ENCODE measurements around the gene HAUS8.
A peak's percentile ranks its signal among the peaks of the same experiment; 100 is the strongest.

Gene HAUS8

GRCh38 chr19:17088552-17088951 lies 13.3 kb upstream of the HAUS8 start:
- TF ChIP-seq POU2F2 (IDR thresholded peaks at IDR 0.05; ENCODE audit: low read depth, low read length) (no peak), POLR2AphosphoS5 (IDR thresholded peaks at IDR 0.05; ENCODE audit: low read depth, low read length) (no peak), PAX5 (IDR thresholded peaks at IDR 0.05; ENCODE audit: insufficient read depth, low read length, severe bottlenecking) (no peak), POLR2A (IDR thresholded peaks at IDR 0.05; ENCODE audit: low read depth, low read length) (no peak), TAF1 (IDR thresholded peaks at IDR 0.05; ENCODE audit: low read depth, low read length) (no peak), SPI1 (IDR thresholded peaks at IDR 0.05; ENCODE audit: low read depth, low read length) (no peak)
- FAIRE-seq (no peak), DNase-seq (ENCODE audit: insufficient read length, low spot score) (no peak)

DNA sequence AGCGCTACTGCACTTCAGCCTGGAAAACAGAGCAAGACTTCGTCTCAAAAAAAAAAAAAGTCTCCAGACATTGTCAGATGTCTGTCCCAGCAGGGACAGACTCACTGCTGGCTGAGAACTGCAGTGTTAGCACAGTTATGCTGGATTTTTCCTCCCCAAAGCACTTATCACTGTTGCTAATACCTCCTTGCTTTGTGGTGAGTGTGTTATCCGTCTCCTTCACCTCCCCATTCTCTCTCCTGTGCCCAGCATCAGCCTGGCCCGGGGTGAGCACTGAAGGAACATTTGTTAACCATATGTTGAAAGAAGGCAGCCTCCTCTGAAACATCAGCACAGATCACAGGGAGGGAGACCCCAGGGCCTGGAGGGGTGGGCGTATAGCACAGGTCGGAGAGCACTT lies 11.6 kb upstream of the HAUS8 start:
- FAIRE-seq (no peak), DNase-seq (ENCODE audit: insufficient read length, low spot score) (no peak)
- no peak for TF ChIP-seq PAX5 (IDR thresholded peaks at IDR 0.05; ENCODE audit: insufficient read depth, low read length, severe bottlenecking)
- no peak for TF ChIP-seq SPI1 (IDR thresholded peaks at IDR 0.05; ENCODE audit: low read depth, low read length)
- no peak for TF ChIP-seq POLR2AphosphoS5 (IDR thresholded peaks at IDR 0.05; ENCODE audit: low read depth, low read length)
- no peak for TF ChIP-seq POU2F2 (IDR thresholded peaks at IDR 0.05; ENCODE audit: low read depth, low read length)

- DNase-seq (ENCODE audit: insufficient read length, low spot score), result no peak
- TF ChIP-seq POLR2AphosphoS5 (IDR thresholded peaks at IDR 0.05; ENCODE audit: low read depth, low read length), result no peak
- no peak for TF ChIP-seq TAF1 (IDR thresholded peaks at IDR 0.05; ENCODE audit: low read depth, low read length)
- TF ChIP-seq POU2F2 (IDR thresholded peaks at IDR 0.05; ENCODE audit: low read depth, low read length), result no peak
- TF ChIP-seq SPI1 (IDR thresholded peaks at IDR 0.05; ENCODE audit: low read depth, low read length), result no peak
- TF ChIP-seq POLR2A (IDR thresholded peaks at IDR 0.05; ENCODE audit: low read depth, low read length), result no peak
- TF ChIP-seq PAX5 (IDR thresholded peaks at IDR 0.05; ENCODE audit: insufficient read depth, low read length, severe bottlenecking), result no peak
- FAIRE-seq, result no peak
Observed at GRCh38 chr19:17086120-17086519, 10.9 kb upstream of the HAUS8 start.

GRCh38 chr19:17081672-17082630 lies 6.7 kb upstream of the HAUS8 start:
- DNase-seq (ENCODE audit: insufficient read length, low spot score) (no peak), FAIRE-seq (no peak)
- TF ChIP-seq POLR2AphosphoS5 (IDR thresholded peaks at IDR 0.05; ENCODE audit: low read depth, low read length) (no peak), SPI1 (IDR thresholded peaks at IDR 0.05; ENCODE audit: low read depth, low read length) (peak; percentile 25; the same call in 1 of the 2 replicates)

DNA sequence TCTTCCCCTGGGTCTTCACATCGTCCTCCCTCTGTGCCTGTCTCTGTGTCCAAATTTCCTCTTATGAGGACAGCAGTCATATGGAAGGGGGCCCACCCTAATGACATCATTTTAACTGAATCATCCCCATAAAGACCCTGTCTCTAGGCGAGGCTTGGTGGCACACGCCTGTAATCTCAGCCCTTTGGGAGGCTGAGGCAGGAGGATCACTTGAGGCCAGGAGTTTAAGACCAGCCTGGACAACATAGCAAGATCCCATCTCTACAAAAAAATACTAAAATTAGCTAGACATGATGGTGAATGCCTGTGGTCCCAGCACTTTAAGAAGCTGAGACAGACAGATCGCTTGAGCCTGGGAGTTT lies 5.2 kb upstream of the HAUS8 start:
- DNase-seq (ENCODE audit: insufficient read length, low spot score) (no peak), FAIRE-seq (no peak)
- TF ChIP-seq TAF1 (IDR thresholded peaks at IDR 0.05; ENCODE audit: low read depth, low read length) (no peak), SPI1 (IDR thresholded peaks at IDR 0.05; ENCODE audit: low read depth, low read length) (no peak), POLR2A (IDR thresholded peaks at IDR 0.05; ENCODE audit: low read depth, low read length) (no peak), POU2F2 (IDR thresholded peaks at IDR 0.05; ENCODE audit: low read depth, low read length) (no peak), PAX5 (IDR thresholded peaks at IDR 0.05; ENCODE audit: insufficient read depth, low read length, severe bottlenecking) (no peak), POLR2AphosphoS5 (IDR thresholded peaks at IDR 0.05; ENCODE audit: low read depth, low read length) (no peak)

- peak; percentile 87 for FAIRE-seq
- no peak for TF ChIP-seq POU2F2 (IDR thresholded peaks at IDR 0.05; ENCODE audit: low read depth, low read length)
- no peak for TF ChIP-seq TAF1 (IDR thresholded peaks at IDR 0.05; ENCODE audit: low read depth, low read length)
- peak; percentile 13 for TF ChIP-seq PAX5 (IDR thresholded peaks at IDR 0.05; ENCODE audit: insufficient read depth, low read length, severe bottlenecking)
- TF ChIP-seq POLR2A (IDR thresholded peaks at IDR 0.05; ENCODE audit: low read depth, low read length), result no peak; the same call in 1 of the 2 replicates
- peak; percentile 71 for TF ChIP-seq SPI1 (IDR thresholded peaks at IDR 0.05; ENCODE audit: low read depth, low read length)
- no peak for TF ChIP-seq POLR2AphosphoS5 (IDR thresholded peaks at IDR 0.05; ENCODE audit: low read depth, low read length)
- peak; percentile 54 for DNase-seq (ENCODE audit: insufficient read length, low spot score)
Observed at GRCh38 chr19:17079710-17080439, 4.6 kb upstream of the HAUS8 start.

DNA sequence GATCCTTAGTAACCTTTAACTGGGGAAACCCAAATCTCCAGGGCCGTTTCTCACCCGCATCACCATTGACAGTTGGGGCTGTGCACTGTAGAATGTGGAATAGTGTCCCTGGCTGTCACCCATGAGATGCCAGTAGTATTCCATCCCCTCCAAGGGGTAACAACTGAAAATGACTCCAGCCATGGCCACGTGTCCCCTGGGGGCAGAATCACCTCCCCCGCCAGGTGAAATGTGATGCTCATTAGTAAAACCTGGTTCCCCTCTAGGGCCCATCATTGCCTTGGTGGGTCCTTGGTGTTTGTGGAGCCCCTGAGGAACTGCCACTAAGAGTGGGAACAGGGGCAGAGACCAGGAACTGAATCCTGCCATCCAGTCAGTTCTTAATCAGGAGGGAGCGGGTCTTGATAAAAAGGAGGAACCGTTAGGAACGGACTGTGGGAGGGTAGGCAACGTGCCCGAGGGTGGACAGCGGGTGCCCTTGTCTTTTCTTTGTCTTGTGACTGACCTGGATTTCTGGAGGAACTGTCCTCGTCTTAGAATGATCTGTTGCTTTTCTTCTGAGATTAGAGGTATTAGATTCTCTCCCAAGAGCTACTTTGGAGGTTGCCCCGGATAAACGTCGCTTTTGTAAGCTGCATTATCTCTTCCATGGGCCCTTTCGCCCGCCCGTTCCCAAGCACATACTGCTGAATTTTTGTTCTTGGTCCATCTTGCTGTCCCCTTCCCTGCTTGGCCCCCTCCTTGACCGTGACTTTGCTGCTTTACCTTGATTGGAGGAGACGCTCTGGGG lies 3.9 kb upstream of the HAUS8 start:
- DNase-seq (ENCODE audit: insufficient read length, low spot score), result no peak

GRCh38 chr19:17078036-17078919 lies 3.0 kb upstream of the HAUS8 start:
- TF ChIP-seq POU2F2 (IDR thresholded peaks at IDR 0.05; ENCODE audit: low read depth, low read length), result no peak
- TF ChIP-seq POLR2AphosphoS5 (IDR thresholded peaks at IDR 0.05; ENCODE audit: low read depth, low read length), result no peak
- TF ChIP-seq SPI1 (IDR thresholded peaks at IDR 0.05; ENCODE audit: low read depth, low read length), result peak; percentile 28; the same call in 1 of the 2 replicates
- TF ChIP-seq PAX5 (IDR thresholded peaks at IDR 0.05; ENCODE audit: insufficient read depth, low read length, severe bottlenecking), result no peak
- DNase-seq (ENCODE audit: insufficient read length, low spot score) (no peak), FAIRE-seq (no peak)

More for the DNA sequence above, 3.9 kb upstream of the HAUS8 start:
- TF ChIP-seq SPI1 (IDR thresholded peaks at IDR 0.05; ENCODE audit: low read depth, low read length) (no peak), POLR2A (IDR thresholded peaks at IDR 0.05; ENCODE audit: low read depth, low read length) (no peak), PAX5 (IDR thresholded peaks at IDR 0.05; ENCODE audit: insufficient read depth, low read length, severe bottlenecking) (no peak), POU2F2 (IDR thresholded peaks at IDR 0.05; ENCODE audit: low read depth, low read length) (no peak), TAF1 (IDR thresholded peaks at IDR 0.05; ENCODE audit: low read depth, low read length) (no peak), POLR2AphosphoS5 (IDR thresholded peaks at IDR 0.05; ENCODE audit: low read depth, low read length) (peak; percentile 32; the same call in 1 of the 2 replicates)
- no peak for FAIRE-seq
